ENCODE data around the gene AGR3. TPM values are rescaled to one million over a fixed set of nuclear protein-coding genes. Genes with fewer than 3 reads are reported as not detected.

The AGR3 gene
- total RNA-seq (2021; ENCODE audit: unreplicated experiment) (not detected), Bru-seq, nascent RNA (not detected), BruChase-seq, experiment 1, labeled RNA remaining after a 6-hour chase (not detected), BruChase-seq, experiment 2, labeled RNA remaining after a 2-hour chase (not detected)
- not detected in 2 replicates for polyA plus RNA-seq (2012)
- long read RNA-seq = 0 reads

DNA sequence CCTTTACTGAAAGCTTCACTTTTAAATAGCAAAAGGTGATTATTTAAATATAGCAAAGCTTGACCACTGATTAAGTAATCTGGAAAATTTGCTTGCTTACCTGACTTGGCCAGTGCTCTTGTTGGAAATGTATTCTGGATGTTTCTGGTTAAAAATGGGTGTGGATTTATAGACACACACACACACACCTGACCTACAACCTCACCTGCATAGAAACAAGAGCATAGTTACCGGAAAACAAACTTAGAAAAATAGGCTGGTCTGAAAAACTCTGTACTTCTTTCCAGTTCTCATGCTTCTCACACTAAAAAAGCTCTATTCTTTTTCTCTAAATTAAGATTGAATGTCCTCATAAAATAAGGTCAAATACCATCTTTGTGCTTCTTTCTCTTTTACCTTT lies at the start of gene AGR3:
Gene AGR3 (minus strand): TSS at position 140 of the 400 bp plus-strand sequence. CDS start 3,365 bp downstream, outside the sequence.
- BruUV-seq (replicated peaks) = no TSS peak
- H3K4me2 ChIP-seq (ENCODE audit: low read length) = no peak within 1 kb of the TSS
- no peaks in the 10 kb centered on the region for H3K9me3 ChIP-seq (ENCODE audit: control insufficient read depth in 1 of 2, insufficient read depth in 1 of 2, low read depth in 1 of 2, low read length in 2 of 2)
- no peaks in the 10 kb centered on the region for H4K20me1 ChIP-seq (ENCODE audit: insufficient read depth)
- no peak for DNase-seq (ENCODE audit: low read depth, low spot score)
- H3K4me3 ChIP-seq (replicated peaks in 1 of 2; ENCODE audit: low read depth in 1 of 2, low read length in 2 of 2) = no peak within 1 kb of the TSS
- intact Hi-C loops (cut with micrococcal nuclease) = no loop called here
- H3K27me3 ChIP-seq (ENCODE audit: insufficient read depth, low read length) = no peaks in the 10 kb centered on the region
- H3K4me1 ChIP-seq (ENCODE audit: control insufficient read depth in 1 of 2, insufficient read depth in 2 of 2, low read length in 2 of 2) = no peaks in the 10 kb centered on the region
- POLR2A ChIA-PET = no interaction called here
- no peak within 1 kb of the TSS for H3K9ac ChIP-seq (ENCODE audit: low read length)
- TF ChIP-seq SRF (IDR thresholded peaks at IDR 0.05; ENCODE audit: low read depth) = no peak
- no peak for TF ChIP-seq JUND (IDR thresholded peaks at IDR 0.05)
- TF ChIP-seq CEBPB (IDR thresholded peaks at IDR 0.05; ENCODE audit: low read depth) = no peak
- no peak for TF ChIP-seq YY1 (IDR thresholded peaks at IDR 0.05; ENCODE audit: extremely low read depth, insufficient replicate concordance, low read depth, low read length)
- TF ChIP-seq ZNF274 (IDR thresholded peaks at IDR 0.05; ENCODE audit: low read depth, low read length) = no peak
- no peak for TF ChIP-seq ELF1 (IDR thresholded peaks at IDR 0.05; ENCODE audit: borderline replicate concordance, low read depth)
- TF ChIP-seq SIN3A (IDR thresholded peaks at IDR 0.05; ENCODE audit: low read depth) = no peak
- H3K36me3 ChIP-seq (ENCODE audit: control insufficient read depth in 1 of 2, insufficient read depth in 2 of 2, low read length in 2 of 2) = no peaks in the 10 kb centered on the region
- no peak within 1 kb of the TSS for H3K27ac ChIP-seq (ENCODE audit: low read depth, low read length)
- no peak for ATAC-seq
- no peaks in the 10 kb centered on the region for H3K79me2 ChIP-seq (ENCODE audit: insufficient read depth, low read length)
- CTCF ChIA-PET = no interaction called here
- H3K9me2 ChIP-seq (ENCODE audit: insufficient read depth) = no peaks in the 10 kb centered on the region
- RAD21 ChIA-PET (ENCODE audit: low non-redundant PET in 1 of 2, low total read pairs in 2 of 2, uncharacterized antibody in 2 of 2, unreplicated experiment in 2 of 2) = no interaction called here
- H2AFZ ChIP-seq (ENCODE audit: low read depth, low read length, poor library complexity, severe bottlenecking) = no peak within 1 kb of the TSS

- H3K79me2 ChIP-seq (ENCODE audit: insufficient read depth, low read length) = no peaks in the 10 kb centered on the region
- ATAC-seq (no peak), DNase-seq (ENCODE audit: low read depth, low spot score) (no peak)
- H3K27me3 ChIP-seq (ENCODE audit: insufficient read depth, low read length) = no peaks in the 10 kb centered on the region
- BruUV-seq (replicated peaks) = no TSS peak
- H3K4me3 ChIP-seq (replicated peaks in 1 of 2; ENCODE audit: low read depth in 1 of 2, low read length in 2 of 2) = no peak overlapping the region
- H2AFZ ChIP-seq (ENCODE audit: low read depth, low read length, poor library complexity, severe bottlenecking) = no peak overlapping the region
- no peaks in the 10 kb centered on the region for H4K20me1 ChIP-seq (ENCODE audit: insufficient read depth)
- ChIA-PET RAD21 (ENCODE audit: low non-redundant PET in 1 of 2, low total read pairs in 2 of 2, uncharacterized antibody in 2 of 2, unreplicated experiment in 2 of 2) (no interaction called here), CTCF (no interaction called here), POLR2A (no interaction called here)
- H3K4me1 ChIP-seq (ENCODE audit: control insufficient read depth in 1 of 2, insufficient read depth in 2 of 2, low read length in 2 of 2) = peaks cover 0 to 14% of the 10 kb centered on the region in 2 experiments; a peak in 2 of 4 replicates
- H3K27ac ChIP-seq (ENCODE audit: low read depth, low read length) = no peak overlapping the region
- H3K9me3 ChIP-seq (ENCODE audit: control insufficient read depth in 1 of 2, insufficient read depth in 1 of 2, low read depth in 1 of 2, low read length in 2 of 2) = no peaks in the 10 kb centered on the region
- intact Hi-C loops (cut with micrococcal nuclease) = no loop called here
- no peaks in the 10 kb centered on the region for H3K36me3 ChIP-seq (ENCODE audit: control insufficient read depth in 1 of 2, insufficient read depth in 2 of 2, low read length in 2 of 2)
- H3K9me2 ChIP-seq (ENCODE audit: insufficient read depth) = no peaks in the 10 kb centered on the region
- H3K4me2 ChIP-seq (ENCODE audit: low read length) = no peak overlapping the region
- H3K9ac ChIP-seq (ENCODE audit: low read length) = no peak overlapping the region
- no peak for TF ChIP-seq EGR1 (IDR thresholded peaks at IDR 0.05; ENCODE audit: low read depth)
- no peak for TF ChIP-seq ZNF274 (IDR thresholded peaks at IDR 0.05; ENCODE audit: low read depth, low read length)
- TF ChIP-seq JUND (IDR thresholded peaks at IDR 0.05) = no peak
- TF ChIP-seq POLR2AphosphoS5 (IDR thresholded peaks at IDR 0.05; ENCODE audit: low read depth, low read length) = no peak
- TF ChIP-seq ATF3 (IDR thresholded peaks at IDR 0.05) = no peak
- no peak for TF ChIP-seq ZFX (IDR thresholded peaks at IDR 0.05)
- TF ChIP-seq SIN3A (IDR thresholded peaks at IDR 0.05; ENCODE audit: low read depth) = no peak
- TF ChIP-seq EZH2 (IDR thresholded peaks at IDR 0.05) = no peak
- no peak for TF ChIP-seq TCF7L2 (IDR thresholded peaks at IDR 0.05; ENCODE audit: borderline replicate concordance, extremely low read depth, insufficient read depth, insufficient read length)
- TF ChIP-seq, protein P1, sequence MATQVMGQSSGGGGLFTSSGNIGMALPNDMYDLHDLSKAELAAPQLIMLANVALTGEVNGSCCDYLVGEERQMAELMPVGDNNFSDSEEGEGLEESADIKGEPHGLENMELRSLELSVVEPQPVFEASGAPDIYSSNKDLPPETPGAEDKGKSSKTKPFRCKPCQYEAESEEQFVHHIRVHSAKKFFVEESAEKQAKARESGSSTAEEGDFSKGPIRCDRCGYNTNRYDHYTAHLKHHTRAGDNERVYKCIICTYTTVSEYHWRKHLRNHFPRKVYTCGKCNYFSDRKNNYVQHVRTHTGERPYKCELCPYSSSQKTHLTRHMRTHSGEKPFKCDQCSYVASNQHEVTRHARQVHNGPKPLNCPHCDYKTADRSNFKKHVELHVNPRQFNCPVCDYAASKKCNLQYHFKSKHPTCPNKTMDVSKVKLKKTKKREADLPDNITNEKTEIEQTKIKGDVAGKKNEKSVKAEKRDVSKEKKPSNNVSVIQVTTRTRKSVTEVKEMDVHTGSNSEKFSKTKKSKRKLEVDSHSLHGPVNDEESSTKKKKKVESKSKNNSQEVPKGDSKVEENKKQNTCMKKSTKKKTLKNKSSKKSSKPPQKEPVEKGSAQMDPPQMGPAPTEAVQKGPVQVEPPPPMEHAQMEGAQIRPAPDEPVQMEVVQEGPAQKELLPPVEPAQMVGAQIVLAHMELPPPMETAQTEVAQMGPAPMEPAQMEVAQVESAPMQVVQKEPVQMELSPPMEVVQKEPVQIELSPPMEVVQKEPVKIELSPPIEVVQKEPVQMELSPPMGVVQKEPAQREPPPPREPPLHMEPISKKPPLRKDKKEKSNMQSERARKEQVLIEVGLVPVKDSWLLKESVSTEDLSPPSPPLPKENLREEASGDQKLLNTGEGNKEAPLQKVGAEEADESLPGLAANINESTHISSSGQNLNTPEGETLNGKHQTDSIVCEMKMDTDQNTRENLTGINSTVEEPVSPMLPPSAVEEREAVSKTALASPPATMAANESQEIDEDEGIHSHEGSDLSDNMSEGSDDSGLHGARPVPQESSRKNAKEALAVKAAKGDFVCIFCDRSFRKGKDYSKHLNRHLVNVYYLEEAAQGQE (IDR thresholded peaks at IDR 0.05; ENCODE audit: low read depth) = no peak
- TF ChIP-seq SRF (IDR thresholded peaks at IDR 0.05; ENCODE audit: low read depth) = no peak
- TF ChIP-seq, protein P2, sequence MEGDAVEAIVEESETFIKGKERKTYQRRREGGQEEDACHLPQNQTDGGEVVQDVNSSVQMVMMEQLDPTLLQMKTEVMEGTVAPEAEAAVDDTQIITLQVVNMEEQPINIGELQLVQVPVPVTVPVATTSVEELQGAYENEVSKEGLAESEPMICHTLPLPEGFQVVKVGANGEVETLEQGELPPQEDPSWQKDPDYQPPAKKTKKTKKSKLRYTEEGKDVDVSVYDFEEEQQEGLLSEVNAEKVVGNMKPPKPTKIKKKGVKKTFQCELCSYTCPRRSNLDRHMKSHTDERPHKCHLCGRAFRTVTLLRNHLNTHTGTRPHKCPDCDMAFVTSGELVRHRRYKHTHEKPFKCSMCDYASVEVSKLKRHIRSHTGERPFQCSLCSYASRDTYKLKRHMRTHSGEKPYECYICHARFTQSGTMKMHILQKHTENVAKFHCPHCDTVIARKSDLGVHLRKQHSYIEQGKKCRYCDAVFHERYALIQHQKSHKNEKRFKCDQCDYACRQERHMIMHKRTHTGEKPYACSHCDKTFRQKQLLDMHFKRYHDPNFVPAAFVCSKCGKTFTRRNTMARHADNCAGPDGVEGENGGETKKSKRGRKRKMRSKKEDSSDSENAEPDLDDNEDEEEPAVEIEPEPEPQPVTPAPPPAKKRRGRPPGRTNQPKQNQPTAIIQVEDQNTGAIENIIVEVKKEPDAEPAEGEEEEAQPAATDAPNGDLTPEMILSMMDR (IDR thresholded peaks at IDR 0.05 in 2 of 3, conservative IDR thresholded peaks at IDR 0.05 in 1 of 3; ENCODE audit: borderline replicate concordance in 1 of 3, insufficient read depth in 1 of 3, low read depth in 2 of 3, low read length in 2 of 3) = no peak
- no peak for TF ChIP-seq FOSL1 (IDR thresholded peaks at IDR 0.05; ENCODE audit: low read depth)
Measured at GRCh38 chr7:16930946-16931345, 49.2 kb upstream of the AGR3 start.

Data from HCT116 (cell line).